HG02763 (cell line): ENCODE data around the gene TM9SF3.
"Not testable (repeated sequence)": the region's sequence is repeated elsewhere in the genome, so short reads cannot be mapped to it uniquely, and the experiment has no call there.

ENCODE experiments used
- ATAC-seq: cut with Tn5 transposase; IDR thresholded peaks from one replicate; pipeline ENCODE4 v1.9.1; 2021; ENCODE audit warnings: mild to moderate bottlenecking, moderate library complexity; ENCODE audit not compliant: unreplicated experiment

Gene TM9SF3

GRCh38 chr10:96600337-96600736, 13.5 kb upstream of the TM9SF3 start:
- no peak for ATAC-seq

GRCh38 chr10:96598846-96599245, 12.0 kb upstream of the TM9SF3 start:
- no peak for ATAC-seq

GRCh38 chr10:96596422-96597407, 9.9 kb upstream of the TM9SF3 start:
- ATAC-seq: no peak

- no peak for ATAC-seq
These were observed 8.9 kb upstream of the TM9SF3 start for GRCh38 chr10:96595741-96596140.

- no peak for ATAC-seq
These were observed 5.1 kb upstream of the TM9SF3 start for GRCh38 chr10:96591946-96592345.

- no peak for ATAC-seq
These were observed 2.0 kb upstream of the TM9SF3 start for GRCh38 chr10:96588616-96589419.

- ATAC-seq: no peak
These were observed 1.3 kb upstream of the TM9SF3 start for GRCh38 chr10:96588060-96588554.

- ATAC-seq: no peak
These were observed 650 bp upstream of the TM9SF3 start for GRCh38 chr10:96587264-96588059.

- peak; percentile 3 for ATAC-seq
These were observed 935 bp downstream of the TM9SF3 start for GRCh38 chr10:96585736-96586418.

- no peak for ATAC-seq
These were observed 2.3 kb downstream of the TM9SF3 start for GRCh38 chr10:96584474-96584873.

- ATAC-seq: no peak
These were observed 2.8 kb downstream of the TM9SF3 start for GRCh38 chr10:96584035-96584434.

- ATAC-seq: no peak
These were observed 7.7 kb downstream of the TM9SF3 start for GRCh38 chr10:96579133-96579532.

- no peak for ATAC-seq
These were observed 8.2 kb downstream of the TM9SF3 start for GRCh38 chr10:96578633-96579032.

- no peak for ATAC-seq
These were observed 8.8 kb downstream of the TM9SF3 start for GRCh38 chr10:96578022-96578421.

GRCh38 chr10:96577069-96577468, 9.7 kb downstream of the TM9SF3 start:
- ATAC-seq: no peak

GRCh38 chr10:96576277-96576980, 10.4 kb downstream of the TM9SF3 start:
- no peak for ATAC-seq

- not testable (repeated sequence) for ATAC-seq
These were observed 12.2 kb downstream of the TM9SF3 start for GRCh38 chr10:96574564-96574963.

GRCh38 chr10:96573036-96573435, 13.8 kb downstream of the TM9SF3 start:
- no peak for ATAC-seq
